ENCODE results near the gene CERK. TPM values are rescaled to one million over a fixed set of nuclear protein-coding genes. Genes with fewer than 3 reads are reported as not detected.

The CERK gene
- total RNA-seq, 1 experiment from 2014 or later = 70.0 TPM

GRCh38 chr22:46732513-46732912 is 5.5 kb downstream of the CERK start:
- DNase-seq (ENCODE audit: low read depth) = no peak

- DNase-seq (ENCODE audit: low read depth) = no peak
These were observed 6.0 kb downstream of the CERK start for GRCh38 chr22:46732041-46732379.

DNA sequence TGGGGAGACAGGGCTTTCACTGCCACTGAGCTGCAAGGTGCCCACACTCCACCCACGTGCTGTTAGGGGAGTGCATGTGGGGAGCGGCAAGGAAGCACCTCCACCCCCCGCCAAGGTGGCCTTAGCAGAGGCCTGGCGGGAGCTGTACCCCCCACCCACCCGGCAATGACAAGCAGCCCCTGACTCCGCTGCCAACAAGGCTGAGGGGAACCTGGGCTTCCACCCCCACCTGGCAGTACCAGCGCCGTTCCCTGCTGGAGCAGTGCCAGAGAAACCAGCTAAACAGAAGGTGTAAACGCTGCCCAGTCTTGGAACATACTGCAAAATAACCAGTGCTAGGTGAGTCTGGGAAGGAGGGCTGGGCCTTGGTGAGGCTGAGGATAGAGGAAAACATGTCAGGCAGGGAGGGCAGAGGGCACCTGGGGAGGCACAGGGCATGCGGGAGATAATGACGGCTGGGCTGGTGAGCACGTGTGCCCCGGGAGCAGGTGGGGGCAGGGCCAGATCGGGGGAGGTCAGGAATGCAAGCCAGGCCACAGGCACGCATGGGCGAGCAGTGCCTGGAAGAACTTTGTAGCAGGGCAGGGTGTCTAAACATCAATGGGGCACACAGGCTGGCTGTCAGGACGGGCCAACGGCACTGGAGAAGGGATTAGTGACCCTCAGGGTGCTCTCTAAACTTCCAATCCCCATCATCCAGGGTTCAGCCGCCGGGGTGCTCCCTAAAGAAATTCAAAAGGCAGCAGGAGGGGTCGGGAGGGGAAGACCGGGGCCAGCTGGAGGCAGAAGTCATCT is 6.6 kb downstream of the CERK start:
- DNase-seq (ENCODE audit: low read depth) = no peak

- DNase-seq (ENCODE audit: low read depth) = peak; percentile 60
These were observed 7.3 kb downstream of the CERK start for GRCh38 chr22:46730568-46731245.

GRCh38 chr22:46728470-46728869 is 9.6 kb downstream of the CERK start:
- no peak for DNase-seq (ENCODE audit: low read depth)

- DNase-seq (ENCODE audit: low read depth) = no peak
These were observed 10.2 kb downstream of the CERK start for GRCh38 chr22:46727813-46728364.

GRCh38 chr22:46726986-46727317 is 11.1 kb downstream of the CERK start:
- no peak for DNase-seq (ENCODE audit: low read depth)

- DNase-seq (ENCODE audit: low read depth) = no peak
These were observed 11.7 kb downstream of the CERK start for GRCh38 chr22:46726066-46726985.

- DNase-seq (ENCODE audit: low read depth) = no peak
These were observed 13.0 kb downstream of the CERK start for GRCh38 chr22:46725096-46725495.

DNA sequence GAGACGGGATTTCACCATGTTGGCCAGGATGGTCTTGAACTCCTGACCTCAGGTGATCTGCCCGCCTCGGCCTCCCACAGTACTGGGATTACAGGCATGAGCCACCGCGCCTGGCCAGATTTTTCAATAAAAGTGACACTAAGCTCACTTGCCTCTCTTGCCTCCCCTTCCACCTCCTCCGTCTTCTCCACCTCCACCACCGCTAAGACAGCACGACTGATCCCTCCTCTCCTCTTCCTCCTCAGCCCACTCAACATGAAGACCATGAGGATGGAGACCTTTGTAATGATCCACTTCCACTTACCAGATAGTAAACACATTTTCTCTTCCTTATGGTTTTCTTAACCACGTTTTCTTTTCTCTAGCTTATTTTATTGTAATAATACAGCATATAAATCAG is 14.2 kb downstream of the CERK start:
- DNase-seq (ENCODE audit: low read depth) = no peak

DNA sequence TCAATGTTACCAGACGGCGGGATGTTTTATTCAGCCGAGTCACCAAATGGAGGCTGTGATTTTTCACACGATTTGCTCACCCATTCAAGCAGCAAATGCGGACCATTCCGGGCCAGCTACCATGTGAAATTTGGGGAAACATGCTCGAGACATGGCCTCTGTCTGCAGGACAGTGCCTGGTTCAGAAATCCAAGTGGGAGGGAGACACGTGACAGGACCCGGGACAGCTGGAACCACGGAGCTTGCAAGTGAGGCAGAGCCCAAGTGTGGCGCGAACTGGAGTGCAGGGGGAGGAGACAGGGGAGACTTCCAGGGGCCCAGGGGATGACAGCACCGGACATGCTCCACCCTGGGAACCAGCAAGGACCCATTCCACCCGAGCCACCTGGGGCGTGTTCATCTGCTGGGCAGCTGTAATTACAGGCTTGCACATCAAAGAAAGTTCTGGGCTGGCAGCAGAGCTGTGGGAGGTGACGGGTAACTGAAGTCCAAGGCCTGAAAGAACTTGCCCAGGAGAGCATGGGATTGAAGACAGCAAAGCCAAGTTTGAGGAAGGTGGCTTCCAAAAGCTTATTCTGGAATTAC is 16.5 kb downstream of the CERK start:
- DNase-seq (ENCODE audit: low read depth) = no peak

DNA sequence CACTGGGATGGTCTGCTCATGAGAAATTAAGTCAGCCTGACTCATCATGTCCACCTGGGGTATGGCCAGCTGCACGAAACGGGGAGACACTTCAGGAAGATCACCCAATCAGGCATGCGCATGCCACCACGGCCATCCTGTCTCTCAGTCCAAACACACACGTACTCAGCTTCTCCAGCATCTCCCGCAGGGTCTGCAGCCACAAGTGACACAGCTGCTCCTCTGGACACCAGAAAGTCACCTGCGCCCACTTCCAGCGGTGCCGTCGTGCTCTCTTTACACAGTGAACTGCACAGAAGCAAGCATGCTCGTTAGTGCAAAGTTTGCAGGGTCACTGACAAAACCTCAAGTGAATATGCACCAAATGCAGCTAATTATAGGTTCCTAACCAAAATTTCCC is 18.1 kb downstream of the CERK start:
- DNase-seq (ENCODE audit: low read depth) = no peak

- DNase-seq (ENCODE audit: low read depth) = no peak
These were observed 23.5 kb downstream of the CERK start for GRCh38 chr22:46714550-46714949.

- no peak for DNase-seq (ENCODE audit: low read depth)
These were observed 25.8 kb downstream of the CERK start for GRCh38 chr22:46712288-46712687.

DNA sequence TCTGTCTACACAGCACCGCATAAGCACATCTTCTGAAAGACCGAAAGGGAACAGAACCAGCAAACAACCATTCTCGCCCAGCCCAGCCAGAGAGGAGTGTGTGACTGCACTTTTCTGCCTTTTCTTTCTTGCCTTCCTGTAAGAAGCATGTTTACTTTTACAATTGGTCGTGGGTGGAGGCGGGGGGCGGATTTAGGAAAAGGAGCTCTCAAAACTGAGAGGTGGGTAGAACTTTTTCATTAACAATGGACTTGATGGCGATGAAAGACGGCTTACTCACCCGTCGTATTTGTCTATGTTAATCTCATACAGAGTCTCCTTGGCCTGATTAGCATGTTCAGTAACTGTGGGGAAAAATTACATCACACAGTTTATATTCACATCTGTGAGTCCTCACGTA is 27.2 kb downstream of the CERK start:
- no peak for DNase-seq (ENCODE audit: low read depth)

DNA sequence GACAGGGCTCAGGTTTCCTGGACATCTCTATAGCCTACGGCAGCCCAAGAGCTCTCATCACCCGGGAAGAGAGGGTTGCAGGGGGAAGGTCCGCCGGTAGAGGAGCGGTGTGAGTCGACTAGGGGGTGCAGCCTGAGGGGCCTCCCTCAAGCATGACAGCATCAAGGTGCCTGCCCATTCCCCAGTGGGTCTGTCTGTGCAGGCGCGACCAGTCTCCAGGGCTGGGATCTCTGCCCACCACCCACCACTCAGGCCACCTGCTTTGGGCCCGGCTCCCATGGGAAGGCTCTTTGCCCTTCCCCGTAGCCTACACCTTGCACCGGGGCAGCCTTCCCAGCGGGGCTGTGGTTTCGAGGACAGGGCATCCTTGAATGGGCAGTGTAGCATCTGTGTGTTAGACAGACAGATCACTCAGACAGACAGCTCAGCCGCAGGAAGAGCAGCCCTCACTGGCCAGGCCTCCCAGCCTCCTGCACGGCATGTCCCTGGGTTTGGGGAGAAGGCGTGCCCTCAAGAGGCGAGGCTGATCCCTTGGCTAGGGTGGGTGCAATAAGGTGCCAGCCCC is 29.2 kb downstream of the CERK start:
- DNase-seq (ENCODE audit: low read depth) = no peak

DNA sequence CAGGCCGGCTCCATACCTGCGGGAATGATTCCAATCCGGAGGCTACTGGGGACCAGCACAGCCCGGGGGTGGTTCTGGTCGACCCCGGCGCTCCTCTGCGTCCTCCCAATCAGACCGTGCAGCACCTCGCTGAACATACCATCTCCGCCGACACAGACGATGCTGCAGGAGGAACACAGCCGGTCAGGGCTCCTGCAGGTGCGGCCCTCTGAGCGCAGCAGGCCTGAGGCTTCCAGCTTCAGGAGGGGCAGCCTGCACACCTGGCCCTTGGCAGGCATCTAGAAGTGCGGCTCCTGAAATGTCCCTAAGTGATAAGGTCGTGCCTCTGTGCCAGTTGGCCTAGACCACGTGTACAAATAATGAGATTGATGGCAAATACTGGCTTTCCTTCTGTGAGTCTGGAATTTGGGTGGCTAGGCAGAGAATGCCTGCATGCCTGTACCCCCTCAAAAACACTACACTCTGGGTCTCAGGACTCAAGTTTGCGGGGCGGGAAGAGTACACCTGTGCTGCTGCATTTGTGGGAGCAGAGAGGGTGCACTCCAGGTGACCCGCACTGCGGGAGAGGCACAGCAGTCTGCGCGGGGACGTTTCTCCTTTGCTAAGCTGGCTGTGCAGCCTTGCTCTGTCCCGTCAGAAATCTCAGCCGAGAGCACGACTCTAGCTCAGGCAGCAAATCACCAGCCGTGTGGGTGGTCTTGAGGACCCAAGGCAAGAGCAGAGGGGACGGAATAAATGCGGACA is 30.1 kb downstream of the CERK start:
- DNase-seq (ENCODE audit: low read depth) = no peak

DNA sequence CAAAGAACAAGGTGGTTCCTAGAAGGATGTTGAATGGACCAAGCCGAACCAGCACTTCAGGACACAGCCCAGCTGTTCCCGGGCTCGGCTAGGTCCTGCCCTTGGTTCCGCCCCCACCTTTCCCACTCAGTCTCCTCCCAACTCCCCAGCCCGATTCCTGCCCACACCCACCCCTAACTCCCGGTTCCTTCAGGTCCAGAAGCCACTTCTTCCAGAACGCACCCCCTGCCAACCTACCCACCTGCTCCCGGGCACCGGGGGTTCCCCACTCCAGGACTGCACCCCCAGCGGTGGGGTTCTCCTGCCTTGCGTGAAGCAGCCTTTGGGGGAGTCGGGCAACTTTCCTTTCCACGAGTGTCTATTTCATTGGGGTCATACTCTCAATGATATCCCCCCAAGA is 30.7 kb downstream of the CERK start:
- no peak for DNase-seq (ENCODE audit: low read depth)

GRCh38 chr22:46706060-46706459 is 32.0 kb downstream of the CERK start:
- no peak for DNase-seq (ENCODE audit: low read depth)

GRCh38 chr22:46703996-46704370 is 34.1 kb downstream of the CERK start:
- no peak for DNase-seq (ENCODE audit: low read depth)

Measured in LHCN-M2 (cell line).